K562 (cell line): ENCODE data around the gene PRR14L. TPM values are rescaled to one million over a fixed set of nuclear protein-coding genes. Genes with fewer than 3 reads are reported as not detected.

Experiments used
- ATF1 ChIP-seq, 2 experiments: fragments of 450-650 bp in 1 of 2; IDR thresholded peaks; 2 replicates each; pipeline ENCODE4 v1.6.1; 2016; ENCODE audit warnings: missing compliant biosample characterization in 1 of 2, missing genetic modification characterization in 1 of 2
- CTBP1 ChIP-seq: fragments of 450-650 bp; IDR thresholded peaks from 2 replicates; pipeline ENCODE4 v1.6.1; 2016; ENCODE audit warnings: borderline replicate concordance
- FOSL1 ChIP-seq: fragments of 200-800 bp; sonication (Bioruptor generic); conservative IDR thresholded peaks from 2 replicates; pipeline ENCODE4 v1.6.1; 2016; ENCODE audit warnings: missing genetic modification characterization, missing compliant biosample characterization
- NFE2 ChIP-seq: IDR thresholded peaks from 2 replicates; pipeline ENCODE4 v1.6.1; 2014; ENCODE audit warnings: antibody characterized with exemption, low read depth
- NR2C2 ChIP-seq, 2 experiments: fragments of 200-800 bp in 1 of 2; sonication (Bioruptor generic) in 1 of 2; sonication (generic) in 1 of 2; formaldehyde crosslinking in 1 of 2; IDR thresholded peaks; 2 replicates each; pipeline versions ENCODE4 v1.6.1 to v1.8.0; 2016 to 2022; ENCODE audit warnings: mild to moderate bottlenecking in 1 of 2, missing compliant biosample characterization in 1 of 2, missing genetic modification characterization in 1 of 2, missing genetic modification reagents in 1 of 2
- PHF8 ChIP-seq: fragments of 200-600 bp; sonication (generic); IDR thresholded peaks from 2 replicates; pipeline ENCODE4 v1.6.1; 2012; ENCODE audit warnings: mixed run types, mild to moderate bottlenecking, inconsistent platforms, low read length, moderate library complexity, borderline replicate concordance
- ZEB2 ChIP-seq: fragments of 450-650 bp; IDR thresholded peaks from 2 replicates; pipeline ENCODE4 v1.6.1; 2016
- ZFX ChIP-seq: sonication (generic); formaldehyde crosslinking; IDR thresholded peaks from 2 replicates; pipeline ENCODE4 v1.8.0; 2022; ENCODE audit warnings: mild to moderate bottlenecking, missing genetic modification reagents, moderate library complexity
- ZNF239 ChIP-seq: fragments of 250-450 bp; sonication (Bioruptor Pico); IDR thresholded peaks from 2 replicates; pipeline ENCODE4 v1.4.0; 2020; ENCODE audit warnings: mild to moderate bottlenecking
- polyA plus RNA-seq, 8 experiments: library from polyadenylated mRNA; depleted of rRNA in 4 of 8; stranded (reverse) in 5 of 8; unstranded in 3 of 8; fragments of >200 nt; fragmentation: Nextera tagmentation in 2 of 8; fragmentation: Illumina TruSeq in 1 of 8; extraction: Ambion mirVana in 2 of 8; extraction: Trizol in 1 of 8; gene quantifications; 2 replicates each; pipeline versions ENCODE4 v1.2.1 to v1.2.3, GENCODE V29; 2011 to 2014; ENCODE audit warnings: inconsistent platforms in 1 of 8, missing spikeins in 1 of 8
- total RNA-seq, 7 experiments: library from RNA; depleted of rRNA in 6 of 7; stranded (reverse); fragments of >200 nt in 6 of 7; fragmentation: Illumina TruSeq in 2 of 7; extraction: Trizol in 2 of 7; gene quantifications; 2 replicates each; pipeline versions ENCODE4 v1.2.1 to v1.2.3, GENCODE V29; 2011 to 2021; ENCODE audit warnings: low replicate concordance in 1 of 7
- TF ChIP-seq, protein P1 (sequence below), 2 experiments: fragments of 450-650 bp in 1 of 2; sonication (generic) in 1 of 2; formaldehyde crosslinking in 1 of 2; IDR thresholded peaks; 2 replicates each; pipeline versions ENCODE4 v1.7.1 to v1.9.0; 2016 to 2022; ENCODE audit warnings: inconsistent platforms in 1 of 2, mild to moderate bottlenecking in 1 of 2, missing genetic modification reagents in 1 of 2
- TF ChIP-seq, protein P2 (sequence below), 2 experiments: IDR thresholded peaks; 2 replicates each; pipeline ENCODE4 v1.6.1; 2012; ENCODE audit warnings: improper control_type of control experiment in 2 of 2, low read depth in 2 of 2, low read length in 2 of 2, borderline replicate concordance in 1 of 2
- TF ChIP-seq, protein P3 (sequence below): sonication (generic); formaldehyde crosslinking; IDR thresholded peaks from 2 replicates; pipeline ENCODE4 v1.9.0; 2022; ENCODE audit warnings: mild to moderate bottlenecking, missing genetic modification reagents

The PRR14L gene
- total and polyA plus RNA-seq, 9 of the 15 experiments (the other 6 are each of a cell fraction or from before 2014, with no cell fraction given) = 2.8 to 36.3 (median 12.3) TPM

DNA sequence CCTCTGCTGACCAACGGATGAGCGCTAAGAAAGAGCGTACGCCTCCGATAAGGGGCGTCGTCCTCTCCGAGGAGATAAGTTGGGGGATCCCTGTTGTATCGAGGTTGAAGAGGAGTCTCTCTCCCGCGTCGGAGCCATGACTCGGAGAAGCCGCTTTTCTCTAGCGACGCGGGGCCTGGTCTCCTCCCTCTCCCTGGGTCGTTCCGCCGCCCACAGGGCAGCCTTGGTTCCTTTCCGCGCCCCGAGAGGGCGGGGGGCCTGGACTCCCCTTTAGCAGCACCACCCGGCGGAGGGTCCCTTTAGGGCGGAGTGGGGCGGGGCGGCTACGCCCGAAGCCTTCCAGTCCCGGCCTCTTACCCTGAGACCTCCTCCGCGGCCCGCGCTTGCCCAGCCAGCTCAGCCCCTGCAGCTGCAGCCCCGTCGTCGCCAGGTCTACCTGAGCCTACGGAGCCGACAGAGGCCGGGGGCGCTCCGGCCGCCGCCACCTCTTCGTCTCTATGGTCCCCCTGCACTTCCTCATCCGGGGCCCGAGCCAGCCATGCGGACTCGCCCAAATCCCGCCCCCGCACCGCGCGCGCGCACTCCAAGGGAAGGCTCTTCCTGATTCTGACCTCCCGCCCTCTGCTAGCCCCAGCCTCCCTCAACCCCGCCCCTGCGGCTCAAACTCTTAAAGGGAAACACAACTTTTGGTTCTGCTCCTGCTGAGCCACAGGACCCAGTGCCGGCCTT lies at the start of gene PRR14L (continued):
- TF ChIP-seq, protein P1, sequence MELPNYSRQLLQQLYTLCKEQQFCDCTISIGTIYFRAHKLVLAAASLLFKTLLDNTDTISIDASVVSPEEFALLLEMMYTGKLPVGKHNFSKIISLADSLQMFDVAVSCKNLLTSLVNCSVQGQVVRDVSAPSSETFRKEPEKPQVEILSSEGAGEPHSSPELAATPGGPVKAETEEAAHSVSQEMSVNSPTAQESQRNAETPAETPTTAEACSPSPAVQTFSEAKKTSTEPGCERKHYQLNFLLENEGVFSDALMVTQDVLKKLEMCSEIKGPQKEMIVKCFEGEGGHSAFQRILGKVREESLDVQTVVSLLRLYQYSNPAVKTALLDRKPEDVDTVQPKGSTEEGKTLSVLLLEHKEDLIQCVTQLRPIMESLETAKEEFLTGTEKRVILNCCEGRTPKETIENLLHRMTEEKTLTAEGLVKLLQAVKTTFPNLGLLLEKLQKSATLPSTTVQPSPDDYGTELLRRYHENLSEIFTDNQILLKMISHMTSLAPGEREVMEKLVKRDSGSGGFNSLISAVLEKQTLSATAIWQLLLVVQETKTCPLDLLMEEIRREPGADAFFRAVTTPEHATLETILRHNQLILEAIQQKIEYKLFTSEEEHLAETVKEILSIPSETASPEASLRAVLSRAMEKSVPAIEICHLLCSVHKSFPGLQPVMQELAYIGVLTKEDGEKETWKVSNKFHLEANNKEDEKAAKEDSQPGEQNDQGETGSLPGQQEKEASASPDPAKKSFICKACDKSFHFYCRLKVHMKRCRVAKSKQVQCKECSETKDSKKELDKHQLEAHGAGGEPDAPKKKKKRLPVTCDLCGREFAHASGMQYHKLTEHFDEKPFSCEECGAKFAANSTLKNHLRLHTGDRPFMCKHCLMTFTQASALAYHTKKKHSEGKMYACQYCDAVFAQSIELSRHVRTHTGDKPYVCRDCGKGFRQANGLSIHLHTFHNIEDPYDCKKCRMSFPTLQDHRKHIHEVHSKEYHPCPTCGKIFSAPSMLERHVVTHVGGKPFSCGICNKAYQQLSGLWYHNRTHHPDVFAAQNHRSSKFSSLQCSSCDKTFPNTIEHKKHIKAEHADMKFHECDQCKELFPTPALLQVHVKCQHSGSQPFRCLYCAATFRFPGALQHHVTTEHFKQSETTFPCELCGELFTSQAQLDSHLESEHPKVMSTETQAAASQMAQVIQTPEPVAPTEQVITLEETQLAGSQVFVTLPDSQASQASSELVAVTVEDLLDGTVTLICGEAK (IDR thresholded peaks at IDR 0.05) = peak; percentile 28; the same call in 1 of the 2 replicates
- TF ChIP-seq, protein P1 (CRISPR knock-in tag; IDR thresholded peaks at IDR 0.05) = no peak
- TF ChIP-seq ZEB2 (peak; percentile 42; the same call in 1 of the 2 replicates), ZNF239 (CRISPR knock-in tag) (no peak), NFE2 (peak; percentile 3; the same call in 1 of the 2 replicates), PHF8 (peak; percentile 94), FOSL1 (tag) (0 out of 2 replicates have a peak, but pooled peaks have one; percentile 27), ATF1 (CRISPR knock-in tag; IDR thresholded peaks at IDR 0.05) (no peak), ATF1 (tag; IDR thresholded peaks at IDR 0.05) (peak; percentile 66; the same call in 1 of the 2 replicates), CTBP1 (peak; percentile 59), NR2C2 (CRISPR knock-in tag; IDR thresholded peaks at IDR 0.05) (no peak), NR2C2 (tag; IDR thresholded peaks at IDR 0.05) (peak; percentile 90), ZFX (peak; percentile 87)
- TF ChIP-seq, protein P2, sequence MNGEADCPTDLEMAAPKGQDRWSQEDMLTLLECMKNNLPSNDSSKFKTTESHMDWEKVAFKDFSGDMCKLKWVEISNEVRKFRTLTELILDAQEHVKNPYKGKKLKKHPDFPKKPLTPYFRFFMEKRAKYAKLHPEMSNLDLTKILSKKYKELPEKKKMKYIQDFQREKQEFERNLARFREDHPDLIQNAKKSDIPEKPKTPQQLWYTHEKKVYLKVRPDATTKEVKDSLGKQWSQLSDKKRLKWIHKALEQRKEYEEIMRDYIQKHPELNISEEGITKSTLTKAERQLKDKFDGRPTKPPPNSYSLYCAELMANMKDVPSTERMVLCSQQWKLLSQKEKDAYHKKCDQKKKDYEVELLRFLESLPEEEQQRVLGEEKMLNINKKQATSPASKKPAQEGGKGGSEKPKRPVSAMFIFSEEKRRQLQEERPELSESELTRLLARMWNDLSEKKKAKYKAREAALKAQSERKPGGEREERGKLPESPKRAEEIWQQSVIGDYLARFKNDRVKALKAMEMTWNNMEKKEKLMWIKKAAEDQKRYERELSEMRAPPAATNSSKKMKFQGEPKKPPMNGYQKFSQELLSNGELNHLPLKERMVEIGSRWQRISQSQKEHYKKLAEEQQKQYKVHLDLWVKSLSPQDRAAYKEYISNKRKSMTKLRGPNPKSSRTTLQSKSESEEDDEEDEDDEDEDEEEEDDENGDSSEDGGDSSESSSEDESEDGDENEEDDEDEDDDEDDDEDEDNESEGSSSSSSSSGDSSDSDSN (IDR thresholded peaks at IDR 0.05; ENCODE audit: borderline replicate concordance in 1 of 2, low read depth in 2 of 2, low read length in 2 of 2) = peak in 1 of 2 experiments; percentile 19; a peak in 1 of 4 replicates
- TF ChIP-seq, protein P3, sequence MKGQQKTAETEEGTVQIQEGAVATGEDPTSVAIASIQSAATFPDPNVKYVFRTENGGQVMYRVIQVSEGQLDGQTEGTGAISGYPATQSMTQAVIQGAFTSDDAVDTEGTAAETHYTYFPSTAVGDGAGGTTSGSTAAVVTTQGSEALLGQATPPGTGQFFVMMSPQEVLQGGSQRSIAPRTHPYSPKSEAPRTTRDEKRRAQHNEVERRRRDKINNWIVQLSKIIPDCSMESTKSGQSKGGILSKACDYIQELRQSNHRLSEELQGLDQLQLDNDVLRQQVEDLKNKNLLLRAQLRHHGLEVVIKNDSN (CRISPR knock-in tag) = no peak
